HG02981 (cell line): ENCODE results near the gene TUBB8.
"Not testable (repeated sequence)": the region's sequence is repeated elsewhere in the genome, so short reads cannot be mapped to it uniquely, and the experiment has no call there.

Source experiments
- ATAC-seq: cut with Tn5 transposase; IDR thresholded peaks from one replicate; pipeline ENCODE4 v1.9.1; 2021; ENCODE audit warnings: mild to moderate bottlenecking, moderate library complexity; ENCODE audit not compliant: unreplicated experiment

Gene TUBB8

GRCh38 chr10:49926-50325 is 830 bp upstream of the TUBB8 start:
- ATAC-seq, result not testable (repeated sequence)

- ATAC-seq, result not testable (repeated sequence)
Measured at GRCh38 chr10:47864-48263, 1.2 kb downstream of the TUBB8 start.

GRCh38 chr10:13315-13635 is 35.8 kb downstream of the TUBB8 start:
- ATAC-seq, result not testable (repeated sequence)

- ATAC-seq, result not testable (repeated sequence)
Measured at GRCh38 chr10:12444-13314, 36.4 kb downstream of the TUBB8 start.

- not testable (repeated sequence) for ATAC-seq
Measured at GRCh38 chr10:11260-11659, 37.8 kb downstream of the TUBB8 start.

- ATAC-seq, result not testable (repeated sequence)
Measured at GRCh38 chr10:10261-10971, 38.7 kb downstream of the TUBB8 start.
